Measurements from ENCODE around the gene FAF1.

GRCh38 chr1:50666849-50667248 lies 293.2 kb downstream of the FAF1 start:
- TF ChIP-seq POLR2A (IDR thresholded peaks at IDR 0.05) (no peak), CTCF (IDR thresholded peaks at IDR 0.05) (no peak)

All from lower leg skin (tissue), 3 donors.